ENCODE results near the gene MCF2L.
"Not testable (repeated sequence)": the region's sequence is repeated elsewhere in the genome, so short reads cannot be mapped to it uniquely, and the experiment has no call there.

MCF2L gene, protein sequence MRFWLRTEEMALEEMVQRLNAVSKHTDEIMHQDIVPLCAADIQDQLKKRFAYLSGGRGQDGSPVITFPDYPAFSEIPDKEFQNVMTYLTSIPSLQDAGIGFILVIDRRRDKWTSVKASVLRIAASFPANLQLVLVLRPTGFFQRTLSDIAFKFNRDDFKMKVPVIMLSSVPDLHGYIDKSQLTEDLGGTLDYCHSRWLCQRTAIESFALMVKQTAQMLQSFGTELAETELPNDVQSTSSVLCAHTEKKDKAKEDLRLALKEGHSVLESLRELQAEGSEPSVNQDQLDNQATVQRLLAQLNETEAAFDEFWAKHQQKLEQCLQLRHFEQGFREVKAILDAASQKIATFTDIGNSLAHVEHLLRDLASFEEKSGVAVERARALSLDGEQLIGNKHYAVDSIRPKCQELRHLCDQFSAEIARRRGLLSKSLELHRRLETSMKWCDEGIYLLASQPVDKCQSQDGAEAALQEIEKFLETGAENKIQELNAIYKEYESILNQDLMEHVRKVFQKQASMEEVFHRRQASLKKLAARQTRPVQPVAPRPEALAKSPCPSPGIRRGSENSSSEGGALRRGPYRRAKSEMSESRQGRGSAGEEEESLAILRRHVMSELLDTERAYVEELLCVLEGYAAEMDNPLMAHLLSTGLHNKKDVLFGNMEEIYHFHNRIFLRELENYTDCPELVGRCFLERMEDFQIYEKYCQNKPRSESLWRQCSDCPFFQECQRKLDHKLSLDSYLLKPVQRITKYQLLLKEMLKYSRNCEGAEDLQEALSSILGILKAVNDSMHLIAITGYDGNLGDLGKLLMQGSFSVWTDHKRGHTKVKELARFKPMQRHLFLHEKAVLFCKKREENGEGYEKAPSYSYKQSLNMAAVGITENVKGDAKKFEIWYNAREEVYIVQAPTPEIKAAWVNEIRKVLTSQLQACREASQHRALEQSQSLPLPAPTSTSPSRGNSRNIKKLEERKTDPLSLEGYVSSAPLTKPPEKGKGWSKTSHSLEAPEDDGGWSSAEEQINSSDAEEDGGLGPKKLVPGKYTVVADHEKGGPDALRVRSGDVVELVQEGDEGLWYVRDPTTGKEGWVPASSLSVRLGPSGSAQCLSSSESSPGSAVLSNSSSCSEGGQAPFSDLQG

GRCh38 chr13:112968910-112969691 is at the start of gene MCF2L:
TSS of gene MCF2L (plus strand) at chr13:112969214. CDS start at chr13:112969380, 166 bp downstream.
- DNase-seq = peak; percentile 36

- DNase-seq = no peak
Measured at GRCh38 chr13:112923962-112924361, 45.1 kb upstream of the MCF2L start.

- no peak for DNase-seq
Measured at GRCh38 chr13:112924365-112924764, 44.6 kb upstream of the MCF2L start.

DNA sequence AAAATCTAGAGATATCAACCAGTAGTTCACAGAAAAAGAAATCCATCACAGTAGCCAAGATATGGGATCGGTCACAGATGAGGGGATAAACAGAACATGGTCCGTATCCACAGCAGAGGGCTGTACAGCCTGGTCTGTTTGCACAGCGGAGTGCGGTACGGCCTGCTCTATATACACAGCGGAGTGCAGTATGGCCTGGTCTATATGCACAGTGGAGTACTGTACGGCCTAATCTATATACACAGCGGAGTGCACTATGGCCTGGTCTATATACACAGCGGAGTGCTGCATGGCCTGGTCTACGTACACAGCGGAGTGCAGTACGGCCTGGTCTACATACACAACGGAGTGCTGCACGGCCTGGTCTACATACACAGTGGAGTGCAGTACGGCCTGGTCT is 43.0 kb upstream of the MCF2L start:
- no peak for DNase-seq

- DNase-seq = no peak
Measured at GRCh38 chr13:112926993-112927392, 42.0 kb upstream of the MCF2L start.

DNA sequence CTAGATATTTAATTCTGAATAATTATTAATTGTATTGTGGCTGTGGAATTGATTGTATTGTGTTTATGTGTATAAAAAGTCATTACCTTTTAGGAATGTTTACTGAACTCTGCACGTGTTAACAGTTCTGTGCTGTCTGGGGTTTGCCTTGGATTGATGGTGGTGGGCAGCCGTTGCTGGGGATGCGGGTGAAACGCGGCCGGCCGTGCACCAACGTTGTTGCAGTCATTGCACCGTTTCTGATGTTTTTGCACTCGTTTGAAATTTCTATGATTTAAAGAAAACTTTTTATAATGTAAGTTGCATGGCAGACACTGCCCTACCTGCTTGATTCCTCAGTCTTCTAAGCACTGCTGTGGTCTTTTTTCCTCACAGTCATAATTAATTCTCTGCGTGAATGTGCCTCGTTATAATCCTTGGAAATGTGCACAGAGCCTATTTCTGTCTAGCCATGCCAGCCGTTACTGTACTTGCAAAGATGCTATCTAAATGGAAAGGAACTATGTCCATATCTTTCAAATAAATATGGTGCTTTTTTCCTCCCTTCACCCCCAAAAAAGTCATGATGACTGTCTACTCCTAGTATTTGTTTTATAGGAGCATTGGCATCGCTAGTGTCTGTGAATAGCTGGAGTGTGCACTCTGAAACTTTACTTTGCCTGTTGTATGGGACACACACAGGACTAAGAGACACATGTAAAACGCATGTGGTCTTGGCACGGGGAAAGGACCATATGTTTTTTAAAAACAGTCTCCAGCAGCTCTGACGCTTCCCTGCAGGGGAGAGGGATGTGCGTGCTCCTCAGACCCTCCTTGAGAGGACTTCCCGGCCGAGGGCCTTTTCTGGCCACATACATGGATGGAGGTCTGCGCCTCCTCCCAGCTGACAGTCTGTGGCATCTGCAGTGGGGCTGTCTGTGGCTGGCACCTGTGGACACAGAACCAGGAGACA is 40.7 kb upstream of the MCF2L start:
- DNase-seq = no peak

DNA sequence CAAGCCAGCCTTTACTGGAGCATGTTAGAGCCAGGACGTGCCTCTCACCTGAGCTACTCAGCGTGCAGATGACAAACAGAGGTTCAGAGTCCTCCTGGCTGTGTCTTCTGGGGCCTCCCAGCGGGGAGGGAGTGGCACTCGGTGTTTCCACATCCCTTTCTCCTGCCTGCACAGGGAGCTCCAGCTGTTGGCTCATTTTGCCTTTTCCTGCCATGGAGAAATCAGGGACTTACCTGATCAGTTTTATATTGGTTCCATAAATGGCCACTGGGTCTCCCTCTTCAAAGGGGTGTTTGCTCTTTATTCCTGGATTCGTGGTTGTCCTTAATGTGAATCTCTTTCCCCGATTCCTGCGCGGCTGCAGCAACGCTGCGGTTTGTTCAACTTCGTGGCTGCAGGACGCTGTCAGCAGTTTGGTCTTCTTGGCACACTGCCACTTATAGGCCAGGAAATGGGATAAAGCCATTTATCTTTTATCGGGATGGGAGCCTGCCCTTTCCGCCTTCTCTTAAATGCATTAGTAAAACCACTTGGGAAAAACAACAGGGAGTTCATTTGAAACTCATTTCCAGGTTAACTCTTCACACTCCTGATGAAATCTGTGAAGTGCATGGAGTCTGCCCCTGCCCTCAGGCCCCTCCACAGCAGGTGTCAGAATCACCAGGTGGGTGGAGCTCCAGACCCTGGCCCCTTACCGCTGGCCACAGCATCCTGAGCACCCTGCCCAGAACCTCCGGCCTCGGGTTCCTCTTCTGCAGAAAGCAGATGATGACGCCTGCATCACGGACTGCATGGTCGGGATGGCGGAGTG is 39.8 kb upstream of the MCF2L start:
- no peak for DNase-seq

DNA sequence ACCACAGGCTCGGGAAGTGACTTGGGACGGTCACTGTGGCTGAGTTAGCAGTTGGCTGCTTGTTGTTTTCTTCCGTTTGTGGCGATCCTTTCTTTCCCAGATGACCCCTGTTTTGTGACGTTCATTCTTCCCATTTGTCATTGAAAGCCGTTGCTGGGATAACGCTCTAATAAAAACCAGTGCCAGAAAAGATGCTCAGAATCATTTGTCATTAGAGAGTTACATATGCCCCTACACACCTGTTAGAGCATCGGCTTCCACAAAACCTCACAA is 39.3 kb upstream of the MCF2L start:
- DNase-seq = no peak

DNA sequence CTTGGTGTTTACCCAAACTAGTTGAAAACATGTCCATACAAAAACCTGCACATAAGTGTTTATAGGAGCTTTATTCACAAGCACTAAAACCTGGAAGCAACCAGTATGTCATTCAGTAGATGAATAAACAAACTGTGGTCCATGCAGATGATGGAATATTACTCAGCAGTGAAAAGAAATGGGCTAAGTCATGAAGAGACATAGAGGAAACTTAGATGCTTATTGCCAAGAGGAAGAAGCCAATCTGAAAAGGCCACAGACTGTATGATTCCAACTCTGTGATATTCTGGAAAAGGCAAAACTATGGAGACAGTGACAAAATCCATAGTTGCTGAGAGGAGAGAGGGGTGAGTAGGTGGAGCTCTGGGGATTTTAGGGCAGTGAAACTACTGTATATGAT is 38.8 kb upstream of the MCF2L start:
- DNase-seq = no peak

- DNase-seq = peak; percentile 78
Measured at GRCh38 chr13:112931028-112931934, 37.7 kb upstream of the MCF2L start.

DNA sequence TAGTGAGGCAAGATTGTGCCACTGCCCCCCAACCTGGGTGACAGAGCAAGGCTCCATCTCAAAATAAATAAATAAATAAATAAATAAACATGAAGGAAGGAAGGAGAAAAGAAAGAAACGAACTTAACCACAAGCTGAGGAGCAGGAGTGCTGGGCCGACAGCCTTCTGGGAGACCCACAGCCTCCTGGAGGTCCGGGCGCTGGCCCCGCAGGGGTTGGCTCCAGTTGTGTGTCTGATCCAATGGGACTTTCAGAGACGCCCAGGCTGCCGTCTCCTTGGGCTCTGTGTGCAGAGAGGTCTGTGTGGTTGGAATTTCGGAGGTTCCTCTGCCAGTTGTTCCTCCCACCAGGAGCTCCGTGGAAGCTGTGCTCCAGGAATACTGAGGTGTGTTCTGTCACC is 36.0 kb upstream of the MCF2L start:
- no peak for DNase-seq

DNA sequence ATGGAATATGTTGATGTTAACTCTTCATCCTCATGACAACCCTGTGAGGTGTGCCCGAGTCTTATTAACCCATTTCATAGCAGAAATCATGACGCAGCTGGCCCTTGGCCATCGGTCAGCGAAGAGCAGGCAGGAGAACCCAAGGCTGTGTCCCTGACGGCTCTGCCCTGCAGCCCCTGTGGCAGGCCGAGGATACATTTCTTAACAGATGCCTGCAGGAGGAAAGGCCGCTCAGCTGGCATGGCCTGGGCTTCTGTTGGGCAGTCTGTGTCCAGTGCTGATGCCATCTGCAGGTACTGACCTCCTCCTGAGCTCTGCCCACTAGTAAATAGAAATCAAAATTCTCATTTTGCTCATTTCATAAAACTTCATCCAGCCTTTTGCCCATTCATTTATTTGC is 35.4 kb upstream of the MCF2L start:
- no peak for DNase-seq

DNA sequence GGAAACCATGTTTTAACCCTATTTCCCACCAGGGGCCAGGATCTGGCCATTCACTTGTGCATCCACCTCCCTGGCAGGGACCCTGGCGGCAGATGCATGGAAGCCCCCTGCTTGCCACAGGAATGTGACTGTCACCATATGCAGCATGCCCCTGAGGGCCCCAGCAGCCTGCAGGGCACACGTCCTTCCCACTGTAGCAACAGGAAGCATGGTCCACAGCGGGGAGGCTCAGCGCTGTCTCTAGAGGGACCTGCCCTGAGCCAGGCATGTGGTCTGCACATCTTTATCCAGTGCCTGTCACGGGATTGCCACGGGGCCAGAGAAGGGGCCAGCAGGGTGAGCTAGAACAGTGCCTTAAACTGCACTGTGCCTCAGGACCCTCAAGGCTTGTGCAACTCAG is 34.9 kb upstream of the MCF2L start:
- DNase-seq = no peak

DNA sequence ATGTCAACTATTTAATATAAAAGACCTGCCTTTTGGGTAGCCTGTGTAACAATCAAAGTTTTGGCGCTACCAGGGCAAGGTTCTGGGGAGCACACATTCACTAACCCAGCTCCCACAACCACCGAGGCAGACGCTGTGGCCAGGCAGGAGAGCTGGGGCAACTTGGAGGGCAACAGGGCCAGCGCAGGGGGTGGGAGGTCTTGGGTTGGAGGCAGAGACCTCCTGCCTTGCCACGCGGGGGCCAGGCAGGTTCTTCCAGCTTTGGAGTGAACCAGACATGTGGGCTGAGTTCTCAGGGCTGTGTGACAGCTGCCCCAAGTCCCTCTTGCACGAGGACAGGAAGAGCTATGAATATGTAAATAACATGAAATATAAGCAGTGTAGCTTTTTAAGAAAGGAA is 30.3 kb upstream of the MCF2L start:
- no peak for DNase-seq

DNA sequence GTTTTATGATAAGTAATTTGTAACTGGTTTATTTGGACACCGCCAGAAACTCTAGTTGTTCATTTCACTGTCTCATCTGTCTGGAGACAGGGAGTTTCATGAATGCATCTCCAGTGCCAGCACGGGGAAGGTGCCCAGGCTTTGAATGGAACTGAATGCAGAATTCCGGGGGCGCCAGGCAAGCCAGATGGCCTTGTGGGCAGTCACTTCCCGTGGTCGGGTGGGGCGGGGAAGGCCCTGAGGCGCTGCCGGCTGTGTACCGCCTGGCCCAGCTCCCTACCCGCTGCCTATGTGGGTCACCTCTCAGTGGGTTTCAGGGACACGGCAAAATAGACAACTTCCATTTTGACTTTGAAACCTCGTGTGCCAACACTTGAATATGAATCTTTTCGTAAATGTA is 28.8 kb upstream of the MCF2L start:
- DNase-seq = no peak

DNA sequence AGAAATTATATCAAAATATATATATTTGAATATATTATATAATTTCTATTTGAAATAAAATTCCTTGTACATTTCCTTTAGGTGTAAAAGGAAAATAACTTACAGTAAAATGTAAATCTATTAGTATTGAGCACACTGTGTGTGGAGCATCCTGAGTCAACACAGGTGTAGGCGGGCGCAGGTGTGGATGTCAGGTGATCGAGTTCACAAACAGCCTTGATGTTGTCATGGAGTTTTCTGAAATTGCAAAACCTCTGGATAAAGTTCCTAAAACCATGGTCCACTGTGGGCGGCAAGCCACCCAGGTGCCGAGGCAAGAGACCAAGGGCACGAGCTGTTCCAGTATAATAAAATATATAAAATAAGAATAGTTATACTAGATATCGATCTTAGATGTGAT is 27.7 kb upstream of the MCF2L start:
- no peak for DNase-seq

- not testable (repeated sequence) for DNase-seq
Measured at GRCh38 chr13:112941765-112942164, 27.2 kb upstream of the MCF2L start.

DNA sequence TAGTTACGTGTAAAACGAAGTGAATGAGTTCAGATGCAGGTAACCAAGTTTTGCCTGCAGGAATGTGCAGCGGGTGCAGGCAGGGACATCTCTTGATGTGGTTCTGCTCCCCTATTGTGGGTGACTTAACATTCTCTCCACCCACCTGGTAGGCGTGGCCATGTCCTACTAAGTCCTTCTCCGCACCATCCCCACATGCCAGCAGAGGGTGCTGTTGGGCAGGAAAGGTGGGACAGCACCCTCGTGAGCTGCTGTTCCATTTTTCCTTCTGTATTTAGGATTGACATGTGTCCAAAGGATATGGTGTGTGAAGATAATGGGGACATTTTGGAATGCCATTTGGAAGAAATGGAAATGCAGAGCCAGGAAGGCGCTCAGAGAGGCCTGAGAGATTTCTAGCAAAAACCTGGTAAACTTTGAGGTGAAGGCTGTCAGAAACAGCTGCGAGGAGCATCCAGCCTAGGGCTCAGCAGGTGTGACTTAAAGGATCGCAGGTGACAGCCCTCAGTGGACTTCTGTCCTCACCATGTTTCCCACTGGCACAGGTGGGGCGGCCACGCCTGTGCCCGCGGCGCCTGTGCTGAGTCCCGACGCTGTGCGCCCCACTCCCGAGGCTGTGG is 26.2 kb upstream of the MCF2L start:
- peak; percentile 91 for DNase-seq

All from NCI-H1417 treated with DMSO at 0.1 percent for 48 hours (cell line).